Fibroblast of lung (primary cell): Measurements from ENCODE around the gene TMPRSS15. TPM values are rescaled to one million over a fixed set of nuclear protein-coding genes. Genes with fewer than 3 reads are reported as not detected.

ENCODE experiments used
- DNase-seq, 2 donors: peaks; one replicate each; pipeline versions ENCODE4 v3.0.0 to v3.0.0-alpha.2; 2010; ENCODE audit warnings: low read depth in 2 of 2
- H2AFZ ChIP-seq: 2 replicates; pipeline ENCODE4 v1.5.1; 2012; ENCODE audit warnings: low read length, control low read depth, inconsistent platforms
- H3K27ac ChIP-seq: 2 replicates; pipeline ENCODE4 v1.5.1; 2011; ENCODE audit warnings: low read length, control low read depth; ENCODE audit not compliant: insufficient read depth
- H3K27me3 ChIP-seq: 2 replicates; pipeline ENCODE4 v1.5.1; 2011; ENCODE audit warnings: mild to moderate bottlenecking, low read length; ENCODE audit not compliant: control insufficient read depth, insufficient read depth
- H3K36me3 ChIP-seq: 2 replicates; pipeline ENCODE4 v1.5.1; 2011; ENCODE audit warnings: low read length; ENCODE audit not compliant: control insufficient read depth, insufficient read depth
- H3K4me1 ChIP-seq: 2 replicates; pipeline ENCODE4 v1.5.1; 2011; ENCODE audit warnings: low read length; ENCODE audit not compliant: control insufficient read depth, insufficient read depth; ENCODE audit errors: extremely low read depth
- H3K4me2 ChIP-seq: 2 replicates; pipeline ENCODE4 v1.5.1; 2011; ENCODE audit warnings: low read length, control low read depth; ENCODE audit not compliant: insufficient read depth; ENCODE audit errors: extremely low read depth
- H3K4me3 ChIP-seq, 4 experiments: fragments of 200-600 bp in 1 of 4; sonication (generic) in 1 of 4; replicated peaks in 1 of 4; 2 replicates each; pipeline ENCODE4 v1.5.1; 2011 to 2016; ENCODE audit warnings: low read length in 4 of 4, low read depth in 3 of 4, mild to moderate bottlenecking in 3 of 4, control low read depth in 2 of 4, inconsistent platforms in 1 of 4, mixed read lengths in 1 of 4; ENCODE audit not compliant: insufficient read depth in 1 of 4; ENCODE audit errors: control extremely low read depth in 1 of 4
- H3K79me2 ChIP-seq: 2 replicates; pipeline ENCODE4 v1.5.1; 2012; ENCODE audit warnings: mild to moderate bottlenecking, low read length, inconsistent platforms; ENCODE audit not compliant: control insufficient read depth, insufficient read depth
- H3K9ac ChIP-seq: 2 replicates; pipeline ENCODE4 v1.5.1; 2011; ENCODE audit warnings: mild to moderate bottlenecking, low read length, control low read depth; ENCODE audit not compliant: insufficient read depth
- H3K9me3 ChIP-seq: 2 replicates; pipeline ENCODE4 v1.5.1; 2012; ENCODE audit warnings: low read depth, low read length; ENCODE audit not compliant: control insufficient read depth, insufficient read depth
- H4K20me1 ChIP-seq: 2 replicates; pipeline ENCODE4 v1.5.1; 2011; ENCODE audit warnings: low read length; ENCODE audit not compliant: control insufficient read depth, insufficient read depth; ENCODE audit errors: extremely low read depth
- EZH2 ChIP-seq: IDR thresholded peaks from 2 replicates; pipeline ENCODE4 v1.5.1; 2012; ENCODE audit warnings: low read length, control low read depth, mild to moderate bottlenecking; ENCODE audit errors: missing control alignments
- polyA plus RNA-seq, 2 donors: library from polyadenylated mRNA; depleted of rRNA in 1 of 2; stranded (reverse) in 1 of 2; unstranded in 1 of 2; fragments of >200 nt; gene quantifications; 2 replicates each; pipeline ENCODE4 v1.2.1, GENCODE V29; 2011 to 2012; ENCODE audit warnings: missing spikeins in 1 of 2
- total RNA-seq: library from RNA; depleted of rRNA; stranded (reverse); fragments of >200 nt; gene quantifications from 2 replicates; pipeline ENCODE4 v1.2.1, GENCODE V29; 2014
- TF ChIP-seq, protein P1 (sequence below), 2 donors: IDR thresholded peaks in 1 of 2; conservative IDR thresholded peaks in 1 of 2; 1 replicate in 1 of 2; 2 replicates in 1 of 2; pipeline ENCODE4 v1.5.1; 2011 to 2012; ENCODE audit warnings: low read length in 2 of 2, control low read depth in 1 of 2, inconsistent platforms in 1 of 2, low read depth in 1 of 2, mild to moderate bottlenecking in 1 of 2

TMPRSS15 gene
- total and polyA plus RNA-seq, 2 donors (not counting 1 experiment from before 2014, with no cell fraction given), result not detected

DNA sequence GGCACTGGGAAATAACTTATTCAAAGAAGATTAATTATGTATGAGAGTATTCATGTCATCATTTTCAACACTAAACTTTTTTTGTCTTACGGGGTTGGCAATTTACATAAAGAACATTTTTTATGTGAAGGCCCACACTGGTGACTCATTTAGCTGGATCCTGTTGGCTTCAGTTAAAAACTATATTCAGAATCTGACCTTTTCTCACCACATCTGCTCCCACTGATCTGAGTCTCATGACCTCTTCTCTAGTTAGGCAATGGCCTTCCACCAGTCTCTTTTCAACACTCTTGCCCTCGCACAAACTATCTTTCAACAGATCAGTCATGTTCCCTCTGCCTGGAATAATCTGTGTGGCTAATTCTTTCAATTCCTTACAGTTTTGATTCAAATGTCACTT, 53.4 kb downstream of the TMPRSS15 start:
- Histone ChIP-seq H3K4me3 (no peak overlapping the region), H3K79me2 (no peaks in the 10 kb centered on the region), H3K4me2 (no peak overlapping the region), H4K20me1 (no peaks in the 10 kb centered on the region), H3K27ac (no peak overlapping the region), H3K9ac (no peak overlapping the region), H3K27me3 (no peaks in the 10 kb centered on the region), H2AFZ (no peak overlapping the region), H3K9me3 (no peaks in the 10 kb centered on the region), H3K4me1 (no peaks in the 10 kb centered on the region), H3K36me3 (no peaks in the 10 kb centered on the region)
- no peak for TF ChIP-seq EZH2
- TF ChIP-seq, protein P1, sequence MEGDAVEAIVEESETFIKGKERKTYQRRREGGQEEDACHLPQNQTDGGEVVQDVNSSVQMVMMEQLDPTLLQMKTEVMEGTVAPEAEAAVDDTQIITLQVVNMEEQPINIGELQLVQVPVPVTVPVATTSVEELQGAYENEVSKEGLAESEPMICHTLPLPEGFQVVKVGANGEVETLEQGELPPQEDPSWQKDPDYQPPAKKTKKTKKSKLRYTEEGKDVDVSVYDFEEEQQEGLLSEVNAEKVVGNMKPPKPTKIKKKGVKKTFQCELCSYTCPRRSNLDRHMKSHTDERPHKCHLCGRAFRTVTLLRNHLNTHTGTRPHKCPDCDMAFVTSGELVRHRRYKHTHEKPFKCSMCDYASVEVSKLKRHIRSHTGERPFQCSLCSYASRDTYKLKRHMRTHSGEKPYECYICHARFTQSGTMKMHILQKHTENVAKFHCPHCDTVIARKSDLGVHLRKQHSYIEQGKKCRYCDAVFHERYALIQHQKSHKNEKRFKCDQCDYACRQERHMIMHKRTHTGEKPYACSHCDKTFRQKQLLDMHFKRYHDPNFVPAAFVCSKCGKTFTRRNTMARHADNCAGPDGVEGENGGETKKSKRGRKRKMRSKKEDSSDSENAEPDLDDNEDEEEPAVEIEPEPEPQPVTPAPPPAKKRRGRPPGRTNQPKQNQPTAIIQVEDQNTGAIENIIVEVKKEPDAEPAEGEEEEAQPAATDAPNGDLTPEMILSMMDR (conservative IDR thresholded peaks at IDR 0.05 in 1 of 2, IDR thresholded peaks at IDR 0.05 in 1 of 2; ENCODE audit: low read depth in 1 of 2, low read length in 2 of 2), result no peak
- DNase-seq, result peak; percentile 28 to 32

DNA sequence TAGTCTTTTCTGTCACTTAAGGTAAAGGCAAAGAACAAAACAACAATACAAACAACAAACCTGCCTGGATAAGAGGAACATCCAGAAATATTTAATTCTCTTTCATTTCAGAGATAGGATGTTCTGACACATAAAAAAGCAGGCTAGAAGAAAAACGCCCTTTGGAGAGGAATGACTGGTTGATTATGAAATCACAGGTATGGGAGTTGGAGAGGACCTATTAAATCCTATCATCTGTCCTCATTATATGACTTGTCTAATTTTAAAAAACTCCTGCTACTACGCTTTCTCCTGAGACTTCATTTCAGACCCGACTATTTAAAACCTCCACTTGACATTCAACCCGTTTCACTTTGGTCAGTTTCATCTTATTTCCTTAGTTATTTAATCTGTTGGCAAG, 54.1 kb downstream of the TMPRSS15 start:
- H3K9ac ChIP-seq, result no peak overlapping the region

DNA sequence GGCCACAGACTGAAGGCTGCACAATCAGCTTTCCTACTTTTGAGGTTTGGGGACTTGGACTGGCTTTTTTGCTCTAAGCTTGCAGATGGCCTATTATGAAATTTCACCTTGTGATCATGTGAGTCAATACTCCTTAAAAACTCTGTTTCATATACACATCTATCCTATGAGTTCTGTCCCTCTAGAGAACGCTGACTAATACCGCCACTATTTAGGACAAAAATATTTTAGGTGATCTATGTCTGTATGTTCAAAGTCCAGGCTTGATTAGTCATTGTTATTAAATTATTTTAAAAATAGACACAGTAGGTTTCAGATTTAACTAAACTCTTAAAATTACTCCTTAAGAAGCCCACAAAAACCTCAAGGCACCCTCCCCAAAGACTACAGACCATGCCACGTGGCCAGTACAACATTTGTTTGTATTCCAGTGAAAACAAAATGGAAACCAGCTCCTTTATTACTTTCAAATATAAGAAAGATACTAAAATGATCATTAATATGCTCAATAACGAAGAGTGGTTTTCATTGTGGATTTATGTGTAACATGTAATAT, 63.1 kb downstream of the TMPRSS15 start:
- Histone ChIP-seq H3K27me3 (no peaks in the 10 kb centered on the region), H3K4me2 (no peak overlapping the region), H2AFZ (no peak overlapping the region), H3K27ac (no peak overlapping the region), H4K20me1 (no peaks in the 10 kb centered on the region), H3K4me1 (no peaks in the 10 kb centered on the region), H3K4me3 (no peak overlapping the region), H3K79me2 (no peaks in the 10 kb centered on the region), H3K9me3 (no peaks in the 10 kb centered on the region), H3K9ac (no peak overlapping the region), H3K36me3 (no peaks in the 10 kb centered on the region)
- DNase-seq, result peak in 1 of 2 donors; percentile 7
- no peak for TF ChIP-seq EZH2
- TF ChIP-seq, protein P1 (conservative IDR thresholded peaks at IDR 0.05 in 1 of 2, IDR thresholded peaks at IDR 0.05 in 1 of 2; ENCODE audit: low read depth in 1 of 2, low read length in 2 of 2), result no peak

More for the DNA sequence above, 54.1 kb downstream of the TMPRSS15 start:
- H3K4me2 ChIP-seq, result no peak overlapping the region
- DNase-seq, result no peak
- H3K27ac ChIP-seq, result no peak overlapping the region
- no peaks in the 10 kb centered on the region for H3K79me2 ChIP-seq
- no peak overlapping the region for H2AFZ ChIP-seq
- no peaks in the 10 kb centered on the region for H3K36me3 ChIP-seq
- H3K9me3 ChIP-seq, result no peaks in the 10 kb centered on the region
- no peak for TF ChIP-seq EZH2
- TF ChIP-seq, protein P1 (conservative IDR thresholded peaks at IDR 0.05 in 1 of 2, IDR thresholded peaks at IDR 0.05 in 1 of 2; ENCODE audit: low read depth in 1 of 2, low read length in 2 of 2), result no peak
- H3K27me3 ChIP-seq, result no peaks in the 10 kb centered on the region
- H3K4me3 ChIP-seq, result no peak overlapping the region
- no peaks in the 10 kb centered on the region for H3K4me1 ChIP-seq
- no peaks in the 10 kb centered on the region for H4K20me1 ChIP-seq
